ENCODE results near the gene ZNF615.
"Not testable (repeated sequence)": the region's sequence is repeated elsewhere in the genome, so short reads cannot be mapped to it uniquely, and the experiment has no call there.

ZNF615 gene

DNA sequence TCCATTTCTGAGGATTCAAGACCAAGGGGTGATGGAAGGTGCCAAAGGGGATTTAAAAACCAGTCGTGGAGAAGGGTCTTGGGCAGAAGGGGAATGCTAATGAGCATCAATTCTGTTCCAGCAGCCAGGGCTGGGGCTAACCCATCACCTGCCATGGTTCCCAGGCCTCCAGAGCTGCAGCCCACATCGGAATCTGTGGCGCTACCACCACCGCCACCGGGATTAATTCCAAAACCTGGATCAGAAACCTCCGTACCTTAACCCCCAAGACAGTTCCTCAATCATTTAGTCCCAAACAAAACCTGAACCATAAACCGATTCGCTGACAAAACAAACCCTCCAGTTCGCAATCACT lies 583 bp downstream of the ZNF615 start:
- H3K4me3 ChIP-seq (ENCODE audit: low read length), result peak overlapping the region; percentile 84

DNA sequence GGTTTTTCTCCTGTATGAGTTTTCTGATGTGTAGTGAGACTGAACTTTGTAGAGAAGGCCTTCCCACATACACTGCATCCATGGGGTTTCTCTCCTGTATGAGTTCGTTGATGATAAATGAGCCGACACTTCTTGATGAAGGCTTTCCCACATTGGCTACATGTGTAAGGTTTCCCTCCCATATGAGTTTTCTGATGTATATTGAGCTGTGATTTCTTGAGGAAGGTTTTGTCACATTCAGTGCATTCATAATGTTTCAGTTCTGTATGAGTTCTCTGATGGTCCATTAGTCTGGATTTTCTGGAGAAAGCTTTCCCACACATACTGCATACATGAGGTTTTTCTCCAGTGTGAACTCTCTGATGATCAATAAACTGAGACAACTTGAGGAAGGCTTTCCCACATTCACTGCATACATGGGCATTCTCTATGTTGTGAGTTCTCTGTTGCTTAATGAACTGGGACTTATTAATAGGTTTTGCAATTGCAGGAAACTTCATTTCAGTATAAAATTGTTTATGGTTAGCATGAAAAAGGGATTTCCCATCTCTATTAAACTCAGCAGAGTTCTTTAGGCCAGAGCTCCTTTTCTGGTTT lies 13.9 kb downstream of the ZNF615 start:
- peak; percentile 92 for TF ChIP-seq ZNF274 (IDR thresholded peaks at IDR 0.05; ENCODE audit: low read depth, low read length)
- no peak overlapping the region for H3K4me3 ChIP-seq (ENCODE audit: low read length)

More for the DNA sequence above, 583 bp downstream of the ZNF615 start:
- no peak for TF ChIP-seq ZNF274 (IDR thresholded peaks at IDR 0.05; ENCODE audit: low read depth, low read length)

DNA sequence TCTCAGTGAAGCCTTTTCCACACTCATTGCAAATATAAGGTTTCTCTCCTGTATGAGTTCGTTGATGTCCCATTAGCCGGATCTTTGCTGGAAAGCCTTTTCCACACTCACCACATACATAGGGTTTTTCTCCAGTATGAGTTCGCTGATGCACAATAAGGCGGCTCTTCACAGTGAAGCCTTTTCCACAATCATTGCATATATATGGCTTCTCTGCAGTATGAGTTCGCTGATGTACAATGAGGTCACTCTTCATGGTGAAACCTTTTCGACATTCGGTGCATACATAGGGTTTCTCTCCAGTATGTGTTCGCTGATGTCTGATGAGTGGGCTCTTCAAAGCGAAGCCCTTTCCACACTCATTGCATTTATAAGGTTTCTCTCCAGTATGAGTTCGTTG lies 14.6 kb downstream of the ZNF615 start:
- TF ChIP-seq ZNF274 (IDR thresholded peaks at IDR 0.05; ENCODE audit: low read depth, low read length), result no peak; the same call in none of the 2 replicates
- no peak overlapping the region for H3K4me3 ChIP-seq (ENCODE audit: low read length)

DNA sequence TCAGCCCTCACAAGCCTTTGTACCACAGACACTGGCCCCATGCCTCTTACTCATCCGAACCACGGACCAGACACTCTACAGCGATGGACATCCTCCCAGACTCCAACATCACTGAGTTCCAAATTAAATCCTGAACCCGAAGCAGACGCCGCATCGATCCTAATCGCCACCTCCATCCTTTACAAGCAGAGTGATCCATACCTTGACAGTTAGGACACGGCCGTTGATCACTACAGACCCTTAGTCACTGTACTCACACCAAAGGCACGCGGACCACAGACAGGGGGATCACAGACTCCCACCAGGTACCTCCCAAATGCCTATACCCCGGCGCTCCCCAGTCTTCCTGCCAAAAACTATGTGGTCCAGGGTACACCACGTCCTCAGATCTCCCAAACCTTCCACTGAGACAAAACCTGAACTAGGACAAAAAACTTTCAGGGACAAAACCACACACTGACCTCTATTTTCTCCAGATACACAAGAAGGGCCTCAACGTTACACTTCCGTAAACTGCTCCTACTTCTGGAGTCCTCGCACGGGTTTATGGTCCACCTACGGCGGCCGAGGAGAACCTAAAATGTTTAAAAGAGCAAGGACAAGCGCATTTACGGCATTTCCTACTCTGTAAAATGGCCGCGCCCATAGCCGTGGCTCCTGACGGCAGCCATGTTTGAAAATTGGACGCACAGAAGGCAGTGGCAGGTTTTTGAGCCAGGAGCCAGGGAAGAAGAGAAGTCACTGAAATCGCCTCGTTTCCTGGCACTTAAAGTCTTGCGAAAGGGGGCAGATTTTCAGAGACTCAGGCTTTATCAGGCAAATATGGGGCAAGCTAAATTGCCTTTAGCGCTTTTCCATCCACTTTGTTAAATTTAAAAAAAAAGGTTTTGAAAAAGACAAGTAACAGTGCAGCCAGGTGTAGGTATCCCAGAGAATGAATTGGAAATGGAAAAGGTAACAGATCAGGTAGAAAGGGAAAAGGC lies 21.4 kb downstream of the ZNF615 start, which contains the start of gene ZNF350:
ZNF350 (minus strand) TSS at position 532 of the 983 bp plus-strand sequence. CDS start 12,480 bp downstream, outside the sequence.
- peak within 1 kb of the TSS; percentile 96 for H3K4me3 ChIP-seq (ENCODE audit: low read length)
- no peak for TF ChIP-seq ZNF274 (IDR thresholded peaks at IDR 0.05; ENCODE audit: low read depth, low read length)

DNA sequence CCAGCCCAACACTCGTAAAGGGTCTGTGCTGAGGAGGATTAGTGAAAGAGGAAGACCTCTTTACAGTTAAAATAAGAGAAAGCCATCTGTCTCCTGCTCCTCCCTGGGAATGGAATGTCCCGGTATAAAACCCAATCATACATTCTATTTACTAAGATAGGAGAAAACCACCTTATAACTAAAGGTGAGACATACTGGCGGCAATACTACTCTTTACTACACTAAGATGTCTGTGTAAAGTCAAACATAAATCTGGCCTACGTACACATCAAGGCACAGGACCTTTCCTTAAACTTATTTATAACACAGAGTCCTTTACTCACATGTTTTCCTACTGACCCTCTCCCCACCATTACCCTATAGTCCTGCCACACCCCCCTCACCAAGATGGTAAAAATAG lies 24.6 kb downstream of the ZNF615 start:
- H3K4me3 ChIP-seq (ENCODE audit: low read length), result no peak overlapping the region
- no peak for TF ChIP-seq ZNF274 (IDR thresholded peaks at IDR 0.05; ENCODE audit: low read depth, low read length)

DNA sequence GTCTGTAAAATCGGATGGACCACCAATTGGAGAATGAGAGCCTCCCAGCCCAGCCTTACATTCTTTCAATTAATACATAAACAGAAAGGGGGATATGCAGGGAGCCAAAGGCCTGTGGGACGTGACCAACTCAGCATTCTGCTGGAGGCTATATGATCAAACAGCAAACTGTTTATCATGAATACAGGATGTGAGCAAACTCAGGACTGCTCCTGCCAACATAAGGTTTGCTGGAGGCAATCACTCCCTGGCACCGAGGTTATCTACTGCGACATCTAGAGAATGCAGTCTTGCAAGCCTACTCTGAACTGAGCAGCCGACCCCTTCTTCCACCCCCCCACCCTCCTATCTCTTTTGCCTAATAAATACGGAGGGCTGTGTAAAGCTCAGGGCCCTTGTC lies 27.1 kb downstream of the ZNF615 start:
- not testable (repeated sequence) for H3K4me3 ChIP-seq (ENCODE audit: low read length)

DNA sequence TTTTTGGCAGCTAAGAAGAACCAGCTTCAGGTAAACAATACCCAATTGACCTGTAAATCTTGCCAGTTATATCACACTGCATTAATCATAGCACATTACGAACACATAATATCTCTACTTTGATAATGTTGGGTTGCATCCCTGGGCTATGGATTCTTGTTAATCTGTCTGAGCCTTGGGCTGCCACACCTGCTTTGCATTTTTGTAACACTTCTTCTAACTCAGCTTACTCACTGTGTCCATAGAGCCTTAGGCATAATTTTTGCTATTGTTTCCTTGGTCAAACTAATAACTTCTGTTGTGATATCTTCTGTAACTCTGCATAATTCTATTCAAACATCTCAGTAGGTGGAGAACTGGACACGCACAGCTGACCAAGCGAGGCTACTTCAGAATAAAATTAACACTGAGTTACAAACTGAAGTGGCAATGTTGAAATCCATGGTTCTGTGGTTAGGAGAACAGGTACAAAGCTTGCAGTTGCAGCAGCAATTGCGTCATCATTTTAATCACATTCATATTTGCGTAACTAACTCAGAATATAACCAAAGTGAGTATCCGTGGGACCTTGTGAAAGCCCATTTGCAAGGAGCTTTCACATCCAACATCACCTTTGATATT lies 27.8 kb downstream of the ZNF615 start:
- H3K4me3 ChIP-seq (ENCODE audit: low read length), result no peak overlapping the region
- no peak for TF ChIP-seq ZNF274 (IDR thresholded peaks at IDR 0.05; ENCODE audit: low read depth, low read length)

DNA sequence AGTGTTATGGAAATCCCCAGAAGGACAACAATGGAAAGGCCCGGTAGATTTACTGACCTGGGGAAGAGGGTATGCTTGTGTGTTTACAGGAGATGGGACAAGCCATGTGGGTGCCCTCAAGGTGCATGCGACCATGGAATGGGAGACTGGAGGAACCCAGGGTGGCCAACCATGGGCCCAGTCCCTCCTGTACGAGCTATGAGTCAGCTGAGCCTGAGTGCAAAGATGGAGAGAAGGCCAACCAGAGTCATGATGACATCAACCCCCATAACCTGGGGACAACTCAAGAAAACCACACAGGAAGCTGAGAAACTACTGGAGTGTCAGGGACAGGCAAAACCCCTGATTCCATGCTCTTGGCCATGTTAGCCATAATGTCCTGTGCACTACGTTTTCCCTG lies 29.1 kb downstream of the ZNF615 start:
- H3K4me3 ChIP-seq (ENCODE audit: low read length), result no peak overlapping the region
- no peak for TF ChIP-seq ZNF274 (IDR thresholded peaks at IDR 0.05; ENCODE audit: low read depth, low read length)

DNA sequence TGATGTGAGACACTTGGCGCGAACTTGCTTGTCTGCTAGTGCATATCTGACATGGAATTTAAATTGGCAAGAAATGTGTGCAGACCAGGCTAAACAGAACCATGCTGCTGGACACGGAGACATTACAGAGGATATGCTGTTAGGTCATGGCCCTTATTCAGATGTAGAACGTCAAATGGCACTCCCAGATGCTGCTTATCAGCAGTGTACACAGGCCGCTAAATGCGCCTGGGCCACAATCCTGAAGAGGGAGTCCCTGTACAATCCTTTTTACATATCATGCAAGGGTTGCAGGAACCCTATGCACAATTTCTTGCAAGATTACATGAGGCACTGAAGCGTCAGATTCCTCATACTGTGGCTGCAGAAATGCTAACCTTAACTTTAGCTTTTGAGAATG lies 30.7 kb downstream of the ZNF615 start:
- no peak for TF ChIP-seq ZNF274 (IDR thresholded peaks at IDR 0.05; ENCODE audit: low read depth, low read length)
- no peak overlapping the region for H3K4me3 ChIP-seq (ENCODE audit: low read length)

DNA sequence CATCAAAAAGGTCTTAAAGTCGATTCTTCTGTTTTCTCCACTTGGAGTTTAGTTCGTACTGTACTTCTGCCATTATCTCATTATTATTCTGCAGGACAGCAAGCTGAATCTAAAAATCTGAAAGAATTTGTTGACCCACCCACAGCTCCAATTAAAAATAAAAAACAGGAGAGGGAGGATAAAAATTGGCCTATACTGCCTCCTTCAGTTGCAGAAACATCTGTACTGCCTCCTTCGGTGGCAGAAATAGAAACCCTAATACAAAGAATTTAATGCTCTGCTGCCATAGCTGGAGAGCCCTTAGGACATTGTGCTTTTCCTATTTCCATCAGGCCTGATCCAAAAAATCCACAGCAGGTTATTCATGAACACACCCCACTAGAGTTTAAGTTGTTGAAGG lies 31.2 kb downstream of the ZNF615 start:
- no peak overlapping the region for H3K4me3 ChIP-seq (ENCODE audit: low read length)
- no peak for TF ChIP-seq ZNF274 (IDR thresholded peaks at IDR 0.05; ENCODE audit: low read depth, low read length)

DNA sequence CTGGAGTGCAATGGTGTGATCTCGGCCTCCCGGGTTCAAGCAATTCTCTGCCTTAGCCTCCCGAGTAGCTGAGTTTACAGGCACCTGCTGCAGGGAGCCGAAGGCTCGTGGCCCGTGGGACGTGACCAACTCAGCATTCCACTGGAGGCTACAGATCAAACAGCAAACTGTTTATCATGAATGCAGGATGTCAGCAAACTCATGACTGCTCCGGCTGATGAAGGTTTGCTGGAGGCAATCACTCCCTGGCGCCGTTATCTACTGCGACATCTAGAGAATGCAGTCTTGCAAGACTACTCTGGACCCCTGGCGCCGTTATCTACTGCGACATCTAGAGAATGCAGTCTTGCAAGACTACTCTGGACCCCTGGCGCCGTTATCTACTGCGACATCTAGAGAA lies 32.2 kb downstream of the ZNF615 start:
- not testable (repeated sequence) for H3K4me3 ChIP-seq (ENCODE audit: low read length)

DNA sequence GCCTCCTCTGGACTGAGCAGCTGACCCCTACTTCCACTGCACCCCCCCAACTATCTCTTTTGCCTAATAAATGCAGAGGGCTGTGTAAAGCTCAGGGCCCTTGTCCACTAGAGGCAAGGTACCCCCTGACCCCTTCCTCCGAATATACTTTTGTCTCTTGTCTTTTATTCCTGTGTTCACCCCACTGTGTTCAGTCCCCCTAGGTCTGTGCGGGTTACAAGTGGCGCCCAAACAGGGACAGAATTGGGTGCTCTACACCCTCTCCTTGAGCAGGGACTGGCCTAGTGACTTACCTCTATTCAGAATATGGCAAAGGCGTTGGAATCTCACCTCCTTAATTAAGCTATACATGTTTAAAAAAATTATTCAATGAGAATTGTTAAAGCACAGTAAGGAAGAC lies 36.4 kb downstream of the ZNF615 start:
- no peak for TF ChIP-seq ZNF274 (IDR thresholded peaks at IDR 0.05; ENCODE audit: low read depth, low read length)
- no peak overlapping the region for H3K4me3 ChIP-seq (ENCODE audit: low read length)

DNA sequence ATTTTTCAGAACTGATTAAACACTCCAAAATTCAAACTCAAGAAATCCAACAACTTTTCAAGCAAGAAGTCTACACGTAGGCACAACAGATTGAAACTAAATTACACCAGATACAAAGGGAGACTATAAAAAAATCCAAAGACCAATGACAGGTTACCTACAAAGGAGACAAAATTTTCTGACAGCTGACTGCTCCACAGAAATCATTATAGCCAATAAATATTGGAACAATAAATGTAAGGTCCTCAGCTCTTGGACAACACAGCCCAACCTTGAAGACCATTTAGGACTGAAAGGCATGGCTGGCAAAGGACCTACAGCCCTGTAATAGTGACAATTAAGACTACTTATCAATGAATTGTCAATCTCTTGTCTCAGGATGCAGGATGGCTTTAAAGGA lies 37.3 kb downstream of the ZNF615 start:
- H3K4me3 ChIP-seq (ENCODE audit: low read length), result no peak overlapping the region
- no peak for TF ChIP-seq ZNF274 (IDR thresholded peaks at IDR 0.05; ENCODE audit: low read depth, low read length)

DNA sequence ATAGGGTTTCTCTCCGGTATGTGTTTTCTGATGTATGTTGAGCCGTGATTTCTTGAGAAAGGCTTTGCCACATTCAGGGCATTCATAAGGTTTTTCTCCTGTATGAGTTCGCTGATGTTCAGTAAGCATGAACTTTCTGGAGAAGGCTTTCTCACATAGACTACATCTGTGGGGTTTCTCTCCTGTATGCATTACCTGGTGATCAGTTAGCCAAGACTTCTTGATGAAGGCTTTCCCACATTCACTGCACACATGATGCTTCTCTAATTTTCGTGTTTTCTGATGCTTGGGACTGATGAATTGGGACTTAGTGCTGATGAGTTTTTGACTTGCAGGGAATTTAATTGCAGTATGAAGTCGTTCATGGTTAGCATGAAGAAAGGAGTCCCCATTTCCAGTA lies 42.4 kb downstream of the ZNF615 start:
- TF ChIP-seq ZNF274 (IDR thresholded peaks at IDR 0.05; ENCODE audit: low read depth, low read length), result no peak
- no peak overlapping the region for H3K4me3 ChIP-seq (ENCODE audit: low read length)

DNA sequence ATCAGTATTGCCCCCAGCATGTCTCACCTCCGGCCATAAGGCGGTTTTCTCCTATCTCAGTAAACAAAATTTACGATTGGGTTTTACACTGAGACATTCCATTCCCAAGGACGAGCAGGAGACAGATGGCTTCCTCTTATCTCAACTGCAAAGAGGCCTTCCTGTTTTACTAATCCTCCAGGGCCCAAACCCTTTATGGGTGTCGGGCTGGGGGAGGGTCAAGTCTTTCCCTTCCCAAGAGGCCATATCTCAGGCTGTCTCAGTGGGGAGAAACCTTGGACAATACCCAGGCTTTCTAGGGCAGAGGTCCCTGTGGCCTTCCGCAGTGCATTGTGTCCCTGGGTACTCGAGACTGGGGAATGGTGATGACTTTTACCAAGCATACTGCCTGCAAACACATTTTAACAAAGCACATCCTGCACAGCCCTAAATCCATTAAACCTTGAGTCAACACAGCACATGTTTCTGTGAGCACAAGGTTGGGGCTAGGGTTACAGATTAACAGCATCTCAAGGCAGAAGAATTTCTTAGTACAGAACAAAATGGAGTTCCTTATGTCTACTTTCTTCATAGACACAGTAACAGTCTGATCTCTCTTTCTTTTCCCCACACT lies 47.3 kb downstream of the ZNF615 start:
- not testable (repeated sequence) for H3K4me3 ChIP-seq (ENCODE audit: low read length)
